ENCODE data around the gene MAP4K4.
A peak's percentile ranks its signal among the peaks of the same experiment; 100 is the strongest.
"Not testable (repeated sequence)": the region's sequence is repeated elsewhere in the genome, so short reads cannot be mapped to it uniquely, and the experiment has no call there.

MAP4K4 gene

GRCh38 chr2:101768556-101769220 lies 71.2 kb downstream of the MAP4K4 start:
- no peak for DNase-seq (ENCODE audit: low spot score)

- not testable (repeated sequence) for DNase-seq (ENCODE audit: low spot score)
Measured at GRCh38 chr2:101769726-101770125, 72.2 kb downstream of the MAP4K4 start.

GRCh38 chr2:101770726-101771125 lies 73.2 kb downstream of the MAP4K4 start:
- peak; percentile 60 for DNase-seq (ENCODE audit: low spot score)

- DNase-seq (ENCODE audit: low spot score), result no peak
Measured at GRCh38 chr2:101771227-101771902, 73.9 kb downstream of the MAP4K4 start.

GRCh38 chr2:101771910-101772321 lies 74.4 kb downstream of the MAP4K4 start:
- no peak for DNase-seq (ENCODE audit: low spot score)

GRCh38 chr2:101773137-101773536 lies 75.6 kb downstream of the MAP4K4 start:
- DNase-seq (ENCODE audit: low spot score), result no peak

- DNase-seq (ENCODE audit: low spot score), result not testable (repeated sequence)
Measured at GRCh38 chr2:101773961-101774360, 76.5 kb downstream of the MAP4K4 start.

- DNase-seq (ENCODE audit: low spot score), result no peak
Measured at GRCh38 chr2:101775092-101775491, 77.6 kb downstream of the MAP4K4 start.

- DNase-seq (ENCODE audit: low spot score), result no peak
Measured at GRCh38 chr2:101775636-101776035, 78.1 kb downstream of the MAP4K4 start.

- DNase-seq (ENCODE audit: low spot score), result no peak
Measured at GRCh38 chr2:101776172-101777043, 78.9 kb downstream of the MAP4K4 start.

- DNase-seq (ENCODE audit: low spot score), result no peak
Measured at GRCh38 chr2:101777337-101777736, 79.8 kb downstream of the MAP4K4 start.

- no peak for DNase-seq (ENCODE audit: low spot score)
Measured at GRCh38 chr2:101778102-101778501, 80.6 kb downstream of the MAP4K4 start.

GRCh38 chr2:101779190-101779589 lies 81.7 kb downstream of the MAP4K4 start:
- DNase-seq (ENCODE audit: low spot score), result no peak

- DNase-seq (ENCODE audit: low spot score), result no peak
Measured at GRCh38 chr2:101779656-101780055, 82.1 kb downstream of the MAP4K4 start.

- no peak for DNase-seq (ENCODE audit: low spot score)
Measured at GRCh38 chr2:101781326-101781725, 83.8 kb downstream of the MAP4K4 start.

GRCh38 chr2:101781791-101782426 lies 84.4 kb downstream of the MAP4K4 start:
- no peak for DNase-seq (ENCODE audit: low spot score)

GRCh38 chr2:101782427-101782792 lies 84.9 kb downstream of the MAP4K4 start:
- DNase-seq (ENCODE audit: low spot score), result no peak

GRCh38 chr2:101787097-101787496 lies 89.6 kb downstream of the MAP4K4 start:
- no peak for DNase-seq (ENCODE audit: low spot score)

- DNase-seq (ENCODE audit: low spot score), result no peak
Measured at GRCh38 chr2:101788565-101788964, 91.1 kb downstream of the MAP4K4 start.

- DNase-seq (ENCODE audit: low spot score), result no peak
Measured at GRCh38 chr2:101788995-101789970, 91.8 kb downstream of the MAP4K4 start.

GRCh38 chr2:101790416-101790815 lies 92.9 kb downstream of the MAP4K4 start:
- no peak for DNase-seq (ENCODE audit: low spot score)

All from hematopoietic multipotent progenitor cell treated with erythropoietin and hydrocortisone succinate and interleukin-3 and kit ligand, for 15 days (in vitro differentiated cells).